ENCODE data around the gene TIMM44.
"Not testable (repeated sequence)": the region's sequence is repeated elsewhere in the genome, so short reads cannot be mapped to it uniquely, and the experiment has no call there.

The TIMM44 gene

DNA sequence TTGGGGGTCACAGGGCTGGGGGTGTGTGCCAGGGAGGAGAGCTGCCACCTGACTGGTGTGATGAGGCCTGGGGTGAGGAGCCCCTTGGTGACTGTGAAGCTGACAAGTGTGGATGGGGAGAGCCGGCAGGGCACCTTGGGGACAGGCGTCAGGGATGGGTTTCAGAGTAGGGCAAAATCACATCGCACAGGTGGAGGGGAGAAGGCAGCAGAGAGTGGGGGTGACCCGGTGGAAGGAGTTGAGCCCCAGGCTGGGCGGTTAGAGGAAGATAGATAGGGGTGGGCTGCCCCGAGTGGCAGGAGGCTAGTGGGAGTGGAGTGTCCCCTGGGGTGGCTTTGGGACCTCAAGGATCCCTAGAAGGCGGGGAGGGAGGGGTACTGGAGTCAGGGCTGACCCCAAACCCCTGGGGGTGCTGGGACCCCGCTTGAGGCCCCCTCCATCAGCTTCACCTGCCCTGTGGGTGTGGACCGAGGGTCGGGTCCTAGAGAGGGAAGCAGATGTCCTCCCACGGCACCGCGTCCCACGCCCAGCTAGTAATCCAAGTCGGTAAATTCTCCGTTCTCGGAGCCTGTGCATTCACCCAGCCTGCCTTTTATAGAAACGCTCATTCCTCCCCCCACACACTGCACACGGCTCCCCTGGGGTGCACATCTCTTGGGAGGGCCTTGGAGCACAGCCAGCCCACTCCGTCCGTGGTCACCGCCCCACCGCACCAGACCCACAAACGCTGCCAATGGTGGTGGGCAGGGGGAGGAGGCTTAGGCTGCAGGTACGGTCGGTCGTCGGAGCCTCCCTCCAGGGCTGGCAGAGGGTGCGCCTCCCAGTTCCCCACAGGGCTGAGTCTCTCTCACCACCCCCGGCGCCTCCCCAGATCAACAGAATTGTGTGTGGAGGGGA lies 19.9 kb downstream of the TIMM44 start:
- no peak for DNase-seq

DNA sequence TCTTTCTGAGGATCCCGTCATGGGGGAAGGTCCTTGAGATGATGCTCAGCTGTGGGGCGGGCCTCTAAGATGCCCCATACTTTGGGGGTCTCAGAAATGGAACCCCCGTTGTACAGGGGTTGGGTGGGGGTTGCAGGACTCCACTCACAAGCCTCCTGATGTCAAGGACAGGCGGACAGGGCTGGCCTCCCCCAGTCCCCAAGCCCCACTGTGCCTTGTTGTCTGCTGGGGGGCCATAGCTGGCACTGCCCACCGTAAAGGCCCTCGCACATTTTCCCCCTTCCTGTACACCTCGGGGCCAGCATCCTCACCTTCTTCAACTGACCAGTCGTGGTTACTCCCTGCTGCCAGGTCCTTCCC lies 20.6 kb downstream of the TIMM44 start:
- no peak for DNase-seq

DNA sequence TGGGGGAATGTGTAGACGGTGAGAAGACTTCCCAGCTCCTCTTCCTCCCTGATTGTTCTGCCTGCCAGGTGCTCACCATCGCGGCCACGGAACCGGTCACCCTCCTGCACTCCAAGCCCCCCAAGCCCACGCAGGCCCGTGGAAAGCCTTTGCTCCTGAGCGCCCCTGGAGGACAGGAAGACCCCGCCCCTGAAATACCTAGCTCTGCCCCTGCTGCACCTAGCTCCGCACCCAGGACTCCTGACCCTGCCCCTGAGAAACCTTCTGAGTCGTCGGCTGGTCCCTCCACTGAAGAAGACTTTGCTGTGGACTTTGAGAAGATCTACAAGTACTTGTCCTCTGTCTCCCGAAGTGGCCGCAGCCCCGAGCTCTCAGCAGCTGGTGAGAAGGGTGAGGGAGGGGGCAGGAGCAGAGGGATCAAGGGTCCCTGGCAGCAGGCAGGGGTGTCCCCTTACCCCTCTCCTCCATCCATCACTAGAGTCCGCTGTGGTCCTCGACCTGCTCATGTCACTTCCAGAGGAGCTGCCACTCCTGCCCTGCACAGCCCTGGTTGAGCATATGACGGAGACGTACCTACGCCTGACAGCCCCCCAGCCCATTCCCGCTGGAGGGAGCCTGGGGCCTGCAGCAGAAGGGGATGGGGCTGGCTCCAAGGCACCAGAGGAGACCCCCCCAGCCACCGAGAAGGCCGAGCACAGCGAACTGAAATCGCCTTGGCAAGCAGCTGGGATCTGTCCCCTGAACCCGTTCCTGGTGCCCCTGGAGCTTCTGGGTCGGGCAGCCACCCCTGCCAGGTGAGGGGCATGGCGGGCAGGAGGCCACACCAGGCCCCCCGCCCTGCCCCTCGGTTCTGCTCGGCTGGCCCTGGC lies 21.3 kb downstream of the TIMM44 start:
- no peak for DNase-seq

DNA sequence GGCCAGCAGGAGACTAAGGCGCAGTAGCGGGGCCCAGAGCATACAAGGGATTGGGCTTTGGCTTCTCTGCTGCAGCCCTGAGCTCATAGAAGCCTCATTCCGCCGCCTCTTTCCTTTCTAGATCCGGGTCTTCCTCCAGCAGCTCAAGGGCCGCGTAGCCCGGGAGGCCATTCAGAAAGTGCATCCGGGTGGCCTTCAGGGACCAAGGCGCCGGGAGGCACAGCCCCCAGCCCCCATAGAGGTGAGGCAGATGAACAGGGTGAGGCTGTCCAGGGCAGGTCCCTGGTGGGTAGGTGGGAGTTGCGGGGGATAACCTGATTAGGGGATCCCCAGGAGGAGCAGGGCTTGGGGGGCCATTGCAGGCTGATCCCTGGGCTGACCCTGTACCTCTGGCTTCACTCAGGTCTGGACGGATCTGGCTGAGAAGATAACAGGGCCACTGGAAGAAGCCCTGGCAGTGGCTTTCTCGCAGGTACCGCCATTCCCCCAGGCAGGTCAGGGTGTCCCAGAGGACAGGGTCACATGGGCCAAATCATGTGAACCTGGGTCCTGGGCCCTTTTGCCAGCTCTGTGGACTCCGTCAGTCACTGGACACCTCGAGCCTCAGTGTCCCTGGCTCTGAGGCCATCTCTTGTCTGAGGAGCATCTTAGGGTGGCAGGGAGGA lies 22.0 kb downstream of the TIMM44 start:
- no peak for DNase-seq

DNA sequence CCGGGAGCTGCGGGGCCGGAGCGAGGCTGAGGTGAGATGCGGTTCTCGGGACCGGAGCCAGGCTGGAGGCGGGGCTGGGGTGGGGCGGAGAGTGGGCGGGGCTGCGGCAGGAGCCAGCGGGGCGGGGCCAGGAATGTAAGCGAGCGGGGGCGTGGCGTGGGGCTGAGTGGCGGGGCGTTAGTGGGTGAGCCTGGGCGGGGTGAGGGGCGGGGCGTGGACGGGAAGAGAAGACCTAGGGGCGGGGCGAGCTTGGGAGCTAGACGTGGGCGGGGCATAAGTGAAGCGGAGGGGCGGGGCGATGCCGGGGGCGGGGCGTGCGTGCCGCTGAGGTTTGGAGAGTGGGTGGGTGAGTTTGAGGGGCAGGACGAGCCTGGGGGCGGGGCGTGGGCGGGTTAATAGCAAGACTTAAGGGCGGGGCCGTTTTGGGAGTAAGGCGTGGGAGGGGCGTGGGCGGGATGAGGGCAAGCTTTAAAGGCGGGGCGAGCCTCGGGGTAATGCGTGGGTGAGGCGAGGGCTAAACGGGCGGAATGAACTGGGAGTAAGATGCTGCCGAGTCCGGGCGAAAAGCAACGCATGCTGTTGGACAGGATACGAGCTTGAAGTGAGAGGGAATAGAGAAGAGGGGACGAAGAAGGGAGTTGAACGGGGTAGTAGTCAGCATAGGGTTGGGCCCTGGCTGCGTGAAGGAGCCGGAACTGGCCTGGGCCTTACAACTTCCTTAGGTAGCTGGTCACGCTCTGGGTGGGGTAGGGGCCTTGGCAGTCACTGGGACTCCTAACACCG lies 22.8 kb downstream of the TIMM44 start:
- peak; percentile 95 for DNase-seq

DNA sequence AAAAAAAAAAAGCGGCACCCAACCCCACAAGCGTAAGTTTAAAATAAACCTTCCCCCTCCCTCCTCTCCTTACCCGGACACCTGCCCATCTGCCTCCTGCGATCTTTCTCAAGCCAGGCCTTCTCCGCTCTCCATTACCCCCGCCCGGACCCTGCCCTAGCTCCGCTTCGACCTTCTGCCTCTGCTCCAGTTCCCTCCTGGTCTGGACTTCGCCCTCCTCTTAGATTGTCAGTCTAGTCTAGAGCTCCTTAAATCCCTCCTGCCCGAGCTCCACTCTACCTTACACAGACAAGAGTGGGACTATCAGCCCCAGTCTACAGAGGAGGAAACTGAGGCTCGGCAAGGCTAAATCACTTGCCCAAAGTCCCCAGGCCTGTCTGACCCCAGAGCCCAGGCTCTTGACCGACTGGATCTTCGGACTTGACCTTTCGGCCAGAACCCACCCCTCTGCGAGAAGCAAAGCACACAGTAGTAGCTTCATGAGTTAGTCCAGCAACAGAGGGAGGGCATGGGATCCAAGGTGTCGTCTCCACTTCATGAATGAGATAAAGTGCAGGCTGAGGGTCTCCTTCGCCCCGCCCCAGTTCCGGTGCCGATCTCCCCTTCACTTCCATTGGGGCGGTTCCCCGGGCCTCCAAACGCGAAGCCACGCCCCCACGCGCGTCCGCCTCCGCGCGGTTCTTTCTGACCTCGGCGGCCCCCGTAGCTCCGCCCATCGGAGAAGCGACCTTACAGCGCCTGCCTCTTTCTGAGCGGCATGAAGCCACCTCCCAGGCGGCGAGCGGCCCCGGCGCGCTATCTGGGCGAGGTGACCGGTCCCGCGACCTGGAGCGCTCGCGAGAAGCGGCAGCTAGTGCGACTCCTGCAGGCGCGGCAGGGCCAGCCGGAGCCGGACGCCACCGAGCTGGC lies 23.6 kb downstream of the TIMM44 start, which contains the start of gene SNAPC2:
TSS of gene SNAPC2 (plus strand) at position 729 of the 909 bp plus-strand sequence. CDS start at position 758, 29 bp downstream.
- peak; percentile 90 for DNase-seq

DNA sequence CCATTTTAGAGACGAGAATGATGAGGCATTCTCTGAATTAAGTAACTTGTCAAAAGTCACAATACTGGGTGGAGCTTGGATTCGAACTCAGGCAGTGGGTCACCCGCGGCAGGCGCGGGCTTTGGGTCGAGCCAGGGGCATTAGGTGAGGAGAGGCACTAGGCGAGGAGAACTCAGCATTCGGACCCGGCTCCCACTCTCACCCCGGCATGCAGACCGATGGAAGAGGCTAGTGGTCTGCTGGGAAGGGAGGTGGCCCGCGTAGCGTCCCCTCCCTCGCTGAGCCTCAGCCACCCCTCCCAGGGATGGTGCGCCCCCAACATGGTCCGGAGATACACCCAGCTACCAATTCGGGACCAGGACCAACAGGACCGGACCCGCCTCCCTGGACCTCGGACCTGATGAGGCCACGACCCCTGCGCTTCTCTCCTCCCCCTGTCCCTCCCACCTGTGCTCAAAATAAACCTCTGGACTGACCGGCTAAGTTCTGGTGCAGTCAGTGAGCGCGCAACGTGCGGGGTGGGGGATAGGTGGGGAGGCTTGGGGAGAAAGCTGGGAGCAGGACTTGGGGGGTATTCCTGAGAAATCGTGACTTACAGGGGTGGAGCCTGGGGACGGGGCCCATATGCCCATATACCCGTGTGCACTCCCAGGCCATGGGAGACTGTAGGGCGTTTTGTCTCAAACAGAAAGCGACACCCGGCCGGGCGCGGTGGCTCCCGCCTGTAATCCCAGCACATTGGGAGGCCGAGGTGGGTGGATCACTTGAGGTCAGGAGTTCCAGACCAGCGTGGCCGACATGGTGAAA lies 24.6 kb downstream of the TIMM44 start:
- no peak for DNase-seq

DNA sequence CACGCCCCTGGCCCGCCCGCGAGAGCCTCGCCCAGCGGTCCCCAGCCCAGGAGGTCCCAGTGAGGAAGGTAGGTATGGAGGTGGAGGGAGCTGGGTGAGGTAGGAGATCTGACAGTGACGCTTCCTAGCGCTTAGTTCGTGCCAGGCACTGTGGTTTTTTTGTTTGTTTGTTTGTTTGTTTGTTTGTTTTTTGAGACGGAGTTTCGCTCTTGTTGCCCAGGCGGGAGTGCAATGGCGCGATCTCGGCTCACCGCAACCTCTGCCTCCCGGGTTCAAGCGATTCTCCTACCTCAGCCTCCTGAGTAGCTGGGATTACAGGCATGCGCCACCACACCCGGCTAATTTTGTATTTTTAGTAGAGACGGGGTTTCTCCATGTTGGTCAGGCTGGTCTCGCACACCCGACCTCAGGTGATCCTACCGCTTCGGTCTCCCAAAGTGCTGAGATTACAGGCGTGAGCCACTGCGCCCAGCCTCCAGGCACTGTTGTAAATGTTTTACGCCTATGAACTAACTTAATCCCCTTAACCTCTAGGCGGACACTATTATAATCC lies 25.3 kb downstream of the TIMM44 start:
- not testable (repeated sequence) for DNase-seq

DNA sequence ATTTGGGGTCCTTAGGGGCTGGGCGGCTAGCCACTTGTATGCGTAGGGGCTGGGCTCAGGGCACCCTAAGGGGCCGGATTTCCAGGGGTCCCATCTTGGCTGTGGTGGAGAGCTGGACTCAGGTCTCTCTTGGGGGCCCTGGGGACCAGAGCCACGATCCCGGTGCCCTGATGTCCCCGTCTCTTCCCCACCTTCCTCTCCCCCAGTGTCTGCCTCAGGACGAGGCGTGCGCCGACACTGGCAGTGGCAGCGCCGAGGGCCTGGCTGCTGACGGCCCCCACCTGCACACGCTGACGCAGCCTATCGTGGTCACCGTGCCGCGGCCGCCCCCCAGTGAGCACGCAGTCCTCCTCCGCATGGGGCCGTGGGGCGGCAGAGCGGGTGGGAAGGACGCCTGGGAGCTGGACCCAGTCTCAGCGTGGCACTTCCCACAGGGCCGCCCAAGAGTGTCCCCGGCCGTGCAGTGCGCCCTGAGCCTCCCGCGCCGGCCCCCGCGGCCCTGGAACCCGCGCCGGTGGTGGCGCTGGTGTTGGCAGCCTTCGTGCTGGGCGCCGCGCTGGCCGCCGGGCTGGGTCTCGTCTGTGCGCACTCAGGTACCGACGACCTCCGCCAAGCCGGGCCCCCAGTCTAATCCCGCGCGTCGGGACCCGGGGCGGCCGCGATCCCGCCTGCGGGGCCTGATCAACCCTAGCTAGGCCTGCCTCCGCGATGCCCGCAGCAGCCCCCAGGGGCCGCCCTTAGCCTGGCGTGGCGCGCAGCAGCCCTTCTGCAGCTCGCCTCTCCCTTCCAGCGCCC lies 26.0 kb downstream of the TIMM44 start:
- DNase-seq, result no peak

DNA sequence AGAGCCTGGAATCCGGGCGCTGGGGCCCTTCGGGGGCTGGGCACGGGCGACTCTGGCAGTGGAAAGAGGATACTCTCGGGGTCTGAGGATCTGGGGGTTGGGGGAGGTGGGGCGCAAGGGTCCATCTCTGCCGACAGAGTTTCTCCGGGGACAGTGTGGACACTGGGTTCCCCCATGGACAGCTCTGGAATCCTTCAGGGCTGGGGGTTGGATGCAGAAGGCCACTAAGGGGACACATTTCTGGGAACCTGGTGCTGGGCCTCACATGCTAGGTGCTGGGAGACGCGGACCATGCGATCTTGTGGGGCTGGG lies 26.6 kb downstream of the TIMM44 start:
- DNase-seq, result no peak

DNA sequence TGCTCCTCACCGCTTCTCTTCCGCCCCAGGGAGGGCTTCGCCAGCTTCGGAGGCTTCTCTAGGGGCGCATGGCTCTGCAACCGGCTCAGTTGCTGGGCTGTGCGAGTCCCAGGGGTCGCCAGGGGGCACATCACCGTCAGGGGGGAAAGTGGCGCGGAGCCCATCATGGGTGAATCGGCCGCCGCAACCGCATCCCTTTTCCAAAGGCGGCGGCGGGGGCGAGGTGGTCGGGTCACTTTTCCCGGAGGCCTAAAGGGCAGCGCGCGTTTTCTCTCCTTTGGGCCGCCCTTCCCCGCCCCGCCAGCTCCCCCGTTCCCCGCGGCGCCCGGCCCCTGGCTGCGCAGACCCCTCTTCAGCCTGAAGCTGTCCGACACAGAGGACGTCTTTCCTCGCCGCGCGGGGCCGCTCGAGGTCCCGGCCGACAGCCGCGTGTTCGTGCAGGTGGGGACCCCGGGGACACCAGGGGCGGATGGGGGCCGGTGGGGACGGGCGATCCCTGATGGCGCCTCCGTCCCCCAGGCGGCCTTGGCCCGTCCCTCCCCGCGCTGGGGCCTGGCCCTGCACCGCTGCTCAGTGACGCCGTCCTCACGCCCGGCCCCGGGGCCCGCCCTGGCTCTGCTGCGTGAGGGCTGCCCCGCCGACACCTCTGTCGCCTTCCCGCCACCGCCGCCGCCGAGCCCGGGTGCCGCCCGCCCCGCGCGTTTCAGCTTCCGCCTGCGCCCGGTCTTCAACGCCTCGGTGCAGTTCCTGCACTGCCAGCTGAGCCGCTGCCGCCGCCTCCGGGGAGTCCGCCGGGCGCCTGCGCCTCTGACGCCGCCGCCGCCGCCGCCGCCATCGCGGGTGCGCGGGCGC lies 27.1 kb downstream of the TIMM44 start:
- no peak for DNase-seq

DNA sequence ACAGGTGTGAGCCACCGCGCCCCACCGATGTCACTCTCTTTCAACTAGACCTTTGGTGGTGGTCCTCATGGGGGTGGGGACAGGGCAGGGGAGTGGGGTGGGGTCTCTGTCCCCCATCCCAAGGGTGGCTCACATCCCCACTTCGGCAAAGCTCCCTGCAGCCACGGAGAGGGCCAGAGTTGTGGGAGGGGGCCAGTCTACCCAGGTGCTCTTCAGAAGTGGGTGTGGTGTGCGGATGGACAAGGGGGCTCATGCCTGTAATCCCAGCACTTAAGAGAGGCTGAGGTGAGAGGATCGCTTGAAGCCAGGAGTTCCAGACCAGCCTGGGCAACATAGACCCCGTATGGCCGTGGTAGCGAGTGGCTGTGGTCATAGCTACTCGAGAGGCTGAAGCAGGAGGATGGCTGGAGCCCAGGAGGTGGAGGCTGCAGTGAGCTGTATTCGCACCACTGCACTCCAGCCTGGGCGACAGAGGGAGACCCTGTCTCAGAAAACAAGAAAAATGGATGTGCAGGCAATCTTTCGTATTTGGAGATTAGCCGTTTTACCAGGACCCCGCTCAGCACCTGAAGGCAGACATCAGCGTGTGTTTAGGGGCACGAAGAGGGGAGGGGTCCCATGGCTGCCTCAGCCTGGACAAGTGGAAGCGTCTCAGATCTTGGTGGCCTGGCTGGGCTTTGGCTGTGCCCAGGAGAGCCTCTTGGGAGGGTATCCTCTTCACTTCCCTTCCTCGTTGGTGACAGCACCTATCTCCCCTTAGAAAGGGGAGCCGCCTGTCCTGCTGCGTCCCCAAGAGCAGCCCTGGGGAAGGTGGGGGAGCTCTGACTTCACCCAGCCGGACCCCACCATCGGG lies 28.0 kb downstream of the TIMM44 start:
- DNase-seq, result no peak

DNA sequence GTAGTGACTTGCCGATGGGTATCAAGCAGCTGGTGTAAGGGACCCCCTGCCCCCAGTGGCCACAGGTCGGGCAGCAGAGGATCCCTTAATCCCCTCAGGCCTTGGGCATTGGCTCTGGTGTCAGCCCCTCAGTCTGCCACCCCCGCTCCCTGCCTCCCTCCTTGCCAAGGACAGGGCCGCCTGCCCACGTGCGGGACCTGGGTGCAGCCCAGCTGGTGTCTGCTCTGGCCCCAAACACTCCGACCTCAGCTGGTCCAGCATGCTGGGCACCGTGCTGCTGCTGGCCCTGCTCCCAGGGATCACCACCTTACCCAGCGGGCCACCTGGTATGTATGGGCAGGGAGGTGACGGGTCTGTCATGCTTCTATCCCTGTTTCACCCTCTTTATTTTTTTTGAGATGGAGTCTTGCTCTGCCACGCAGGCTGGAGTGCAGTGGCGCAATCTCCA lies 28.8 kb downstream of the TIMM44 start, which contains the start of gene TGFBR3L:
TSS of gene TGFBR3L (plus strand) at position 233 of the 448 bp plus-strand sequence.
- DNase-seq, result no peak

DNA sequence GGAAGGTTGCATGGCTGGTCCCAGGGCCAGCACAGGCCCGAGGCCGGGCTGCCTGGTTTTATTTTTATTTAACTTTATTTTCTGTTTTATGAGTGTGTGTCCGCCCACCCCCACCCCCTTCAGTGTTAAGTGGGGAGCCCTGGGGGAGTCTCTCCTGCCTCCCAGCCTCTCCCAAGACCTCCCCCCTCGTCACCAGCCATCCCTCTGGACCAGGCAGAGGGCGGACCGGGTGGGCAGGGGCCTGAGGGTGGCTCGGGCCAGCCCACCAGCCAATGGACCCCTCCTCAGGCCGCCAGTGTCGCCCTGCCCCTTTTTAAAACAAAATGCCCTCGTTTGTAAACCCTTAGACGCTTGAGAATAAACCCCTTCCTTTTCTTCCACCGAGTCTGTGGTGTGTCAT lies 29.4 kb downstream of the TIMM44 start:
- DNase-seq, result no peak

DNA sequence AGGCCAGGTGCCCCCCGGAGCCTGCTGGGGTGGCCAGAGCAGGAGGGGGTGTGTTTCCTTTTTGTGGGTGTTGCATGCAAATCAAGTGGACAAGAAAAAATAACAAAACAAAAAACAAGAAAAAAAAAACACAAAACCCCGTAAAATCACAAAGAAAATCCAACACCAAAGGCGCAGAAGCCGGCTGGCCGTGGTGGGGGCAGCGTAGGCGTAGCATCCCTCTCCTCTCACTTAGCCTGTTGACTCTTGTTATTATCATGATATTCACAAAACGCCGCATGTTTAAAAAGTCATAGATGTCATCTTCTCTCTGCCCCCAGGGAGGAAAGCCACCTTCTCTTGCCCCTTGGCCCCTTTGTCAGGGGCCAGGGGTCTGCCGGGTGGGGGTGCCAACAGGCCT lies 29.8 kb downstream of the TIMM44 start:
- no peak for DNase-seq

DNA sequence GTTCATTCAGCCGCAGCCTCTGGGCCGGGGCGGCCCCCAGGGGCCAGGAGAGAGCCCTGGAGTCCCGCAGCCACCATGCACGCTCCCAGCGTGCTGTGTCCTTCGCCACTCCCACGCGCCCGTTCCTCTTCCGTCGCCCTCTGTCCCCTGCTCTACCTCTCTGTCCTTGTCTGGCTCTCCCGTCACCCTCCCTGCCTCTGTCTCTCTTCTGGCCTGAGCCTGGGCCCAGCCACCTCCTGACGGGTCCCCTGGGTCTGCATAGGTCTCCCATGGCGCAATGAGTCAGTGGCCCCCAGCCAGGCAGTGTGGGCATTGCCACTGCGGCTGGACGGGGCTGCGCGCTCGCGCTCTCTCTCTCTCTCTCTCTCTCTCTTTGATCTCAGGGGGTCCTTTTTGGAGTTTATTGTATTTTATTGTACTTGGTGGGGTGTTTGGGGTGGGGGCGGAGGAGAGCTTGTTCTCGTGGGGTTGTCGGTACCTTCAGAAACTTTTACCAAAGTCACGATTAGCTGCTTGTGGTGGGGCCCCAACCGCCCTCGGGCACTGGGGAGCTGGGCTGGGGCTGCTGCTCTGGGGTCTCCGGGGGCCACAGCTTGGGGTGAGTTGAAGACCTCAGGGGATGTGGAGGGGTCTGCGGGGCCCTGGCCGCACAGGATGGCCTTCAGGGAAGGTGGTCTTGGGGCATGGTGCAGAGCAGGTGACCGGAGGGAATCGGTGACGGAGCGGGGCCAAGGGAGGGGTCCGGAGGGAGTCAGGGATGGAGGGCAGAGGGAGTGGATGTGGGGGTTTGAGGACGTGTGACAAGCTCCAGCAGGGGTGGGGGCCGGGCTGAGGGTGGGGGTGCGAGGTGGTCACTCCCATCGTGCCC lies 30.5 kb downstream of the TIMM44 start:
- no peak for DNase-seq

Measured in DMS153 (cell line).